ENCODE results near the gene HNRNPM.
A peak's percentile ranks its signal among the peaks of the same experiment; 100 is the strongest.

HNRNPM gene

GRCh38 chr19:8485561-8486371 lies 41.0 kb downstream of the HNRNPM start:
- DNase-seq (ENCODE audit: low spot score), result no peak
- FAIRE-seq, result no peak

GRCh38 chr19:8486661-8487136 lies 41.9 kb downstream of the HNRNPM start:
- DNase-seq (ENCODE audit: low spot score) (no peak), FAIRE-seq (no peak)

DNA sequence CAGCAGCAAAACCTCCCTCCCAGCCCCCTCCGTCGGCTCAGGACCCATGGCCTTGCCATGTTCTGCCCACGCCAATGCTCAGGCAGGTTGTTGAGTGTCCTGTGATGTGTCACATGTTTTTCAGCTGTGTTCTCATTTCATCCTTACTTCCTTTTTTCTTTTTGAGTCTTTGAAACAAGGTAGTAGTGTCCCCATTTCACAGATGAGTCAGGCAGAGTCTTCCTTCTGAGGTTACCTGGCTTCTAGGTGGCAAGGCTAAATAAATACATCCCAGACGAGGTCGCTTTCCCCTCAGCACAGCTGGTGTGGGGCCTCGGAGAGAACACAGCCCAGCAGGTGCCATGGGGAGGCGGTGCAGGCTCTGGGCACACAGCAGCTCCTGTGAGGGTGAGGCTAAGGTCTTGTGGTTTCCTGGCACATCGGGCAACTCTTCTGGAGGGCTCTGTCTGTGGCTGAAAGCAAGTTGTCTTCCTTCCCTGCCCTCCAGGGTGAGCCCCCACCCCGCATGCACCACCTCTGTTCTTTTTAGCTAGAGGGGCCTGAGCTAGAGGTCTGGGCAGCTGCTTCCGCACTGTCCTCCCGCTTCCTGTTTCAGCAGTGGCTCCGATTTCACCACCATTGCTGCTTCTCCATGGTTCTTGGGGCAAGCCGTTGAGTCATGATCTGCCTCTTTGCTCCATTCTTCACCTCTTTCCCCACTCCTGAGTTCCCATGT lies 42.5 kb downstream of the HNRNPM start:
- no peak for FAIRE-seq

GRCh38 chr19:8488365-8488764 lies 43.6 kb downstream of the HNRNPM start:
- FAIRE-seq (no peak), DNase-seq (ENCODE audit: low spot score) (no peak)

More for the DNA sequence above, 42.5 kb downstream of the HNRNPM start:
- no peak for DNase-seq (ENCODE audit: low spot score)

DNA sequence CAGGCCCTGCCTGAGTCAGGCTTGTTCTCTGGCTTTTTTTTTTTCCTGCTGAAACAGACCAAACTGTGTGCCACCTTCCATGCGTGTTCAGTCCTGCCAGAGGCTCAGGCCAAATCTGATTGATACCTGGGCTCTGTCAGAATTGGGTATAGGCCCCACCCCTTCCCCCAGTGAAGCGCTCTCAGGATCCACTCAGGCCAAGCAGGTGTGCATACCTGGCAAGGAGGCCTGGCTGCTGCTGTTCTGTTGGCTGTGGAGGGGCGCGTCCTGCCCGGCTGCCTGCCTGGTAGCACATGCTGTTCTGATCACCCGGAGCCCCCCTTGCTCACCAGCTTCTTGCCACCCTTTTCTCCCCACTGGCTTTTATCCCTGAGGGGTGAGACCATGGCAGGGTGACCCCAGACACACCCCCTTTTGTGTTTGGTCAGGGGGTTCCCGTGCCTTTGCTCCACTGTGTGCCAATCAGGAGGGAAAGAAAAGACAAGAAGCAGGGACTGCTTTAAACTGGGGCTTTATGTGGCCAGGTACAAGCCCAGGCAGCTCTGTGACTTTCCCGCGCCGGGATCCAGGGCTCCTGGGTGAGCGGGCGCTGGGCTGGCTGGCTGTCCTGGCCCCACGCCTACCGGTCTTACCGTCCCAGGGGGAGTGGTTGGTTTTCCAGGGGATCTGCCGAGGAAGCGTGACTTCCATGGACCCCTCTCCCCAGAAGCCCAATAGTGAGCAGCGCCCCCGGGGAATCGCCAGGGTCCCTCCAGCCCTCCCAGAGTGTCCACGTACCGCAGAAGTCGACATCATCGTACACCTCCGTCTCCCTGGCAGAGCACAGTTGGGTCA lies 45.0 kb downstream of the HNRNPM start:
- DNase-seq (ENCODE audit: low spot score), result no peak
- no peak for FAIRE-seq

DNA sequence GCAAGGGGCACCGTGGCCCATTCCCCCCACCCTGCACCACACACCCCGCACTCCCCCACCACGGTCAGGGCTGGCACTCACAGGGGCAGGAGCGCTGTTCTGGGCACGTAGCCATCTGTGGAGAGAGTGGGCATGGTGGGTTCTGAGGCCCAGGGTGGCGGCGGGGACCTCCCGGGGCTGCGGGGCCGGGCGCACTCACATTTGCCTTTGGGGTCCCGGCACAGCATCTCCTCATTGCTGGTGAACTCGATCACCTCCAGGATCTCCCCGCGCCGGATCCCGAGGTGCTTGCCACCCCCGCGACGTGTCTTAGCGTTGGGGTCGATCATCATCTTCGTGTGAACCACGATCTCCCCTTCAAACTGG lies 45.6 kb downstream of the HNRNPM start:
- FAIRE-seq (no peak), DNase-seq (ENCODE audit: low spot score) (no peak)

- FAIRE-seq (no peak), DNase-seq (ENCODE audit: low spot score) (no peak)
These were observed 46.1 kb downstream of the HNRNPM start for GRCh38 chr19:8490873-8491272.

- FAIRE-seq (no peak), DNase-seq (ENCODE audit: low spot score) (no peak)
These were observed 46.8 kb downstream of the HNRNPM start for GRCh38 chr19:8491574-8491973.

GRCh38 chr19:8494158-8494557 lies 49.4 kb downstream of the HNRNPM start:
- no peak for DNase-seq (ENCODE audit: low spot score)
- FAIRE-seq, result no peak

DNA sequence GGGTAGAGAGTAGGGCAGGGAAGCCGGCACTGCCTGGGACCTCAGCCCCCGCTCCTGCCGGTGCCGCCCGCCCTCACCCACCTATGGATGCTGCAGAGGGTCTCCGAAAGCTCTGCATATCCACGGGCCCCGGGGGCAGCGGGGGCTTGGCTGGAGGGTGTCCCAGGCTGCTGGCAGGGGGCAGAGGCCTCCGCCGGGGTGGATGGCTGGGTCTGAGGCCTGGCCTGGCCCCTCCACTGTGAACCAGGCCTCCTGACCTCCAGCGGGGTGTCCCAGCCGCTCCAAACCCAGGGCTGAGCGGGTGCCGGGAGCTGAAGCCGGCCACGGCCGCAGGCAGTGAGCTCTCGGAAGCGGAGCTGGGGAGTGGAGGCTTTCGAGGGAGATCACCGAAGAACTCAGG lies 53.5 kb downstream of the HNRNPM start:
- no peak for FAIRE-seq
- DNase-seq (ENCODE audit: low spot score), result no peak

GRCh38 chr19:8499048-8499833 lies 54.5 kb downstream of the HNRNPM start:
- no peak for DNase-seq (ENCODE audit: low spot score)
- FAIRE-seq, result no peak

DNA sequence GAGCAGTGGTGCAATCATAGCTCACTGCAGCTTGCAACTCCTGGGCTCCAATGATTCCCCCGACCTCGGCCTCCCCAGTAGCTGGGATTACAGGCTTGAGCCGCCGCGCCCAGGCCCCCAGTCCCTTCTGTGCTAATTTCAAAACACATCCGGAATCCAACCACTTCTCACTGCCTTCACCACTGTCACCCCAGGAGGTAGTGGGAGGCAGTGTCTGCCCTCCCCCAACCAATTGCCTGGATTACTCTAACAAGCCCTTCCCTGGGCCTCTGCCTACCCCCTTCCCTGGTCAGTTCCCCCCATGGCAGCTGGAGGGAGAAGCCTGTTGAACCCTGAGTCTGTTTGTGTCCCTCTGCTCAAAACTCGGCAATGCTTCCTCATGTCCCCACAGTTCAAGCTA lies 55.4 kb downstream of the HNRNPM start:
- DNase-seq (ENCODE audit: low spot score), result no peak
- FAIRE-seq, result no peak

DNA sequence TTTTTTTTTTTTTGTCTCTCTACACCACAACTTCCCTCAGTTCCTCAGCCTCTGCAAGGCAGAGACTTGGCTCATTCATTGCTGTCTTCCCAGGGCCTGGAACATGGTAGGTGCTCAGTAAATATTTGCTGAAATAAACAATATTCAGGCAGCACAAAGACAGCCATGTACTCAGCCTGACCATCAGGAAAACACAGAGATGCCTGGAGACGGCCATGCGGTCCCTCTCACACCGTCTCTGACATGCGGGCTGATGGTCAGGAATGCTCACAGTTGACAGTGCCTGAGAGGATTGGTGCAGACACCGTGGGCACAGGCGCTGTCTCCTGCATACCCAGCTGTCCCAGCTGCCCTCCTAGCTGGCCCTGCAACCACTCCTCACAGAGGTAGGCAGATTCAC lies 56.7 kb downstream of the HNRNPM start:
- DNase-seq (ENCODE audit: low spot score) (no peak), FAIRE-seq (no peak)

- no peak for FAIRE-seq
These were observed 57.2 kb downstream of the HNRNPM start for GRCh38 chr19:8501981-8502380.

GRCh38 chr19:8503510-8503909 lies 58.7 kb downstream of the HNRNPM start:
- no peak for DNase-seq (ENCODE audit: low spot score)
- no peak for FAIRE-seq

More at GRCh38 chr19:8501981-8502380, 57.2 kb downstream of the HNRNPM start:
- no peak for DNase-seq (ENCODE audit: low spot score)

GRCh38 chr19:8504171-8504570 lies 59.4 kb downstream of the HNRNPM start:
- FAIRE-seq, result no peak
- DNase-seq (ENCODE audit: low spot score), result no peak

DNA sequence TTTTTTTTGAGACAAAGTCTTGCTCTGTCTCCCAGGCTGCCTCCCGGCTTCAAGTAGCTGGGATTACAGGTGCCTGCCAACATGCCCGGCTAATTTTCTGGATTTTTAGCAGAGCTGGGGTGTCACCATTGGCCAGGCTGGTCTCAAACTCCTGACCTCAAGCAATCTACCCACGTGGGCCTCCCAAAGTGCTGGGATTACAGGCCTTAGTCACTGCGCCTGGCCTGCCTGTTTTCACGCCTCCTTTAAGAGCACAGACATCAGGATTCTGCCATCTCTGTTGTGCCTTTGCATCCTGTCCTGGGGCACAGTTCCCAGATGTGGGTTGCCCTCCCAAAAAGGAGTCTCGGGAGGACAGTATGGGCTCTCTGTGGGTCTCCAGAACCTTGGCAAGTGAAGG lies 60.1 kb downstream of the HNRNPM start:
- DNase-seq (ENCODE audit: low spot score), result no peak
- FAIRE-seq, result no peak

DNA sequence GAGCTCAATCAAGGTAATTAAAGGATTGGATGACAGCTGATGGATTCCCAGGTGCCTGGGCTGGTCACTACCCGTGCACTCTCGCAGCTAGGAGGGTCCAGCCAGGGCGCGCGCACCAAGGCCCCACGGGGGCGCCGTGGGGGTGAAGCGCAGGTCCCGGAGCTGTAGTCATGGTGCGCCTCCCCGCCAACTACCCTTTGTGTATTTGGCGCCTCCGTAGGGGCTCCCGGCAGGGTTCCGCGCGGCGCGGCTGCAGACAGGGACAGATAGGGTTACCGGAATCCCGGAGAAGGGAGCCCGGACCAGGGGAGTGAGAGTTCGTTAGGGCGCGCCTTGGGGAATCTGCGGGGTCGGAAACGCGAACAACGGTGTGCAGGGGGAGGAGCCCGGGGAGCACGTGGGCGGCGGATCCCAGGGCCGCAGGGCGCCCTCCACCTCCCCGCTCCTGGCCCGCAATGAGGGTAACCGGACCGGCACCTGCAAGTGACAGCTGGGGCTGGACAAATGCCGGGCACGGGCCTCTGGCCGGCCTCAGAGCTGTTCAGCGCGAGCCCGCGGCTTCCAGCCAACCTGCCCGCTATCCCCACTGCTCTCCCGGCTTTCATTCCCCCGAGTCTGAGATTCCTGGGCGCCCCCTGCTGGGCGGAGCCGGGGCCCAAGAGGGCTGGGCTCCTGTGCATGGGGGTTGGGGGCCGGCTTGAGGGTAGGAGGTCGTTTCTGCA lies 61.1 kb downstream of the HNRNPM start:
- DNase-seq (ENCODE audit: low spot score) (peak; percentile 79), FAIRE-seq (no peak)

DNA sequence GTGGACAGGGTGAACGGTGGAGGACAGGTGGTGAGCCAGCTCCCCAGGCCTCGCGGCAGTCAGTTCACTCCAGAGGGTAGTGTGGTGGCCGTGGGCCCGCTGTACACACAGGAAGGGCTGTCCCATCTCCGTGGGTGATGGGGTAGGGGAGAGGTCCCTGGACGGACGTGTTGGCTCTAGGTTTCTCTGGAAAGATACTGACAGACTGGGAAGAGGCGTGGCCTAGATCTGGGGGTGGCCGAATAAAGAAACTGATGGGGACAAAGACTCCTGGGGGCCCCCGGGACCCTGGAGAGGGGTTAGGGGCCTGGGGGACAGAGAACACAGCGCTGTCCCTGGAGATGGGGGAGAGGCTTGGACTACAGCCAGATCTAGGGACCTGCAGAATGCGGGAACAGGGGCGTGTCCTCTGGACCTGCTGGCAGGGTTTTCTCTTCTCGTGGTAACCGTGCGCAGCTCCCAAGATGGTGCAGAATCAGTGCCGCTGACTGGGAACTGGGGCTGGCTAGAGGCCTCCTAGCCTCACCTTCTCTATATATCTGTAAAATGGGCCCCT lies 61.7 kb downstream of the HNRNPM start:
- FAIRE-seq (no peak), DNase-seq (ENCODE audit: low spot score) (no peak)

GRCh38 chr19:8510589-8511115 lies 65.9 kb downstream of the HNRNPM start:
- FAIRE-seq (no peak), DNase-seq (ENCODE audit: low spot score) (no peak)

All from urothelium cell line (cell line).